A549 (cell line): Measurements from ENCODE around the gene TYK2. TPM values are rescaled to one million over a fixed set of nuclear protein-coding genes. Genes with fewer than 3 reads are reported as not detected.

ENCODE experiments used
- ATAC-seq, 2 experiments: fragments of 200-7000 bp in 1 of 2; fragments of >200 bp in 1 of 2; cut with Nextera tagmentation in 1 of 2; cut with Tn5 transposase in 1 of 2; 3 replicates each; pipeline versions ENCODE4 v1.8.0 to v1.9.1; 2018 to 2020; ENCODE audit warnings: mild to moderate bottlenecking in 1 of 2, moderate library complexity in 1 of 2
- CTCF ChIA-PET: fragments of 300-600 bp; sonication (Branson Sonifier 250); formaldehyde crosslinking; extraction: SDS; loops from one replicate; lab custom pipeline; 2021; ENCODE audit warnings: antibody characterized with exemption, inconsistent platforms; lab: Yijun Ruan, JAX
- POLR2A ChIA-PET: fragments of 350-600 bp; formaldehyde crosslinking; extraction: SDS; loops from one replicate; lab custom pipeline; 2021; ENCODE audit warnings: antibody characterized with exemption, inconsistent platforms; lab: Yijun Ruan, JAX
- DNase-seq, 2 experiments: peaks; one replicate each; pipeline versions ENCODE4 v3.0.0 to v3.0.0-alpha.2; 2011 to 2016; ENCODE audit warnings: low read depth in 1 of 2, low spot score in 1 of 2
- FAIRE-seq: peaks from 2 replicates; lab custom pipeline; 2011; peaks lifted over from hg19 to GRCh38; lab: Jason Lieb, UNC
- H3K27ac ChIP-seq, 2 experiments: fragments of >200 bp; sonication (Bioruptor Twin); formaldehyde crosslinking; 3 replicates each; pipeline ENCODE4 v1.5.1; 2016 to 2017
- H3K4me1 ChIP-seq: fragments of >200 bp; sonication (Bioruptor Twin); formaldehyde crosslinking; 3 replicates; pipeline ENCODE4 v1.6.1; 2016
- H3K4me2 ChIP-seq: fragments of >200 bp; sonication (Bioruptor Twin); formaldehyde crosslinking; 3 replicates; pipeline ENCODE4 v1.6.1; 2016
- H3K4me3 ChIP-seq: fragments of >200 bp; sonication (Bioruptor Twin); formaldehyde crosslinking; 3 replicates; pipeline ENCODE4 v1.5.1; 2016
- H3K9me3 ChIP-seq: fragments of >200 bp; sonication (Bioruptor Twin); formaldehyde crosslinking; 3 replicates; pipeline ENCODE4 v1.6.1; 2016
- ATOH8 ChIP-seq: fragments of 250-450 bp; sonication (Bioruptor Pico); IDR thresholded peaks from 2 replicates; pipeline ENCODE4 v1.5.0; 2020; ENCODE audit warnings: low read depth, mild to moderate bottlenecking, moderate library complexity
- BHLHE40 ChIP-seq: IDR thresholded peaks from 2 replicates; pipeline ENCODE4 v1.6.1; 2012; ENCODE audit warnings: low read depth, low read length, inconsistent platforms
- CEBPB ChIP-seq, 2 experiments: fragments of >200 bp in 1 of 2; sonication (Bioruptor Twin) in 1 of 2; formaldehyde crosslinking in 1 of 2; IDR thresholded peaks; 2 replicates each; pipeline ENCODE4 v1.6.1; 2012 to 2016
- CHD2 ChIP-seq: fragments of 150-350 bp; IDR thresholded peaks from 2 replicates; pipeline ENCODE4 v1.6.1; 2014; ENCODE audit warnings: low read length; ENCODE audit not compliant: partially characterized antibody
- EHF ChIP-seq: fragments of 250-450 bp; sonication (Bioruptor Pico); IDR thresholded peaks from 2 replicates; pipeline ENCODE4 v1.5.0; 2020; ENCODE audit warnings: mild to moderate bottlenecking
- HMGXB4 ChIP-seq: fragments of 250-450 bp; sonication (Bioruptor Pico); IDR thresholded peaks from 2 replicates; pipeline ENCODE4 v1.5.0; 2021; ENCODE audit warnings: mild to moderate bottlenecking, moderate library complexity, borderline replicate concordance
- JUNB ChIP-seq: fragments of >200 bp; sonication (Bioruptor Twin); formaldehyde crosslinking; IDR thresholded peaks from 2 replicates; pipeline ENCODE4 v1.6.1; 2016
- RARB ChIP-seq: fragments of 250-450 bp; sonication (Bioruptor Pico); IDR thresholded peaks from 2 replicates; pipeline ENCODE4 v1.8.0; 2021; ENCODE audit warnings: mild to moderate bottlenecking, moderate library complexity
- REST ChIP-seq: fragments of 200-600 bp; sonication (generic); IDR thresholded peaks from 2 replicates; pipeline ENCODE4 v1.6.1; 2016; ENCODE audit warnings: antibody characterized with exemption, mild to moderate bottlenecking, moderate library complexity
- SMC3 ChIP-seq: fragments of >200 bp; sonication (Bioruptor Twin); formaldehyde crosslinking; IDR thresholded peaks from 3 replicates; pipeline ENCODE4 v1.6.1; 2018; ENCODE audit warnings: inconsistent platforms
- ZFP36 ChIP-seq: fragments of 450-650 bp; IDR thresholded peaks from 2 replicates; pipeline ENCODE4 v1.6.1; 2014; ENCODE audit warnings: borderline replicate concordance; ENCODE audit not compliant: partially characterized antibody
- ZNF302 ChIP-seq: fragments of 250-450 bp; sonication (Bioruptor Pico); IDR thresholded peaks from 2 replicates; pipeline ENCODE4 v1.9.0; 2021; ENCODE audit warnings: inconsistent platforms, mild to moderate bottlenecking, moderate library complexity
- ZSCAN20 ChIP-seq: fragments of 250-450 bp; sonication (Bioruptor Pico); IDR thresholded peaks from 2 replicates; pipeline ENCODE4 v1.8.0; 2022; ENCODE audit warnings: mild to moderate bottlenecking, moderate library complexity
- WGBS: methylation state at CpG from one replicate; pipeline ENCODE4 v1.1.6; 2017; ENCODE audit errors: missing lambda C conversion rate; 5-methylcytosine and 5-hydroxymethylcytosine counted together
- polyA plus RNA-seq, 4 experiments: library from polyadenylated mRNA; depleted of rRNA in 3 of 4; stranded (reverse); fragments of >200 nt; fragmentation: RNase III in 1 of 4; extraction: RNeasy Plus Mini Kit Qiagen cat#74134 plus additional on column Dnase treatment in 1 of 4; gene quantifications; 2 replicates in 3 of 4; 3 replicates in 1 of 4; pipeline ENCODE4 v1.2.3, GENCODE V29; 2011 to 2017
- TF ChIP-seq, protein P1 (sequence below): IDR thresholded peaks from 2 replicates; pipeline ENCODE4 v1.6.1; 2012; ENCODE audit warnings: low read depth, borderline replicate concordance

Gene TYK2
- polyA plus RNA-seq, 2 of the 4 experiments (the other 2 are of a cell fraction), result 17.0 to 57.1 TPM

DNA sequence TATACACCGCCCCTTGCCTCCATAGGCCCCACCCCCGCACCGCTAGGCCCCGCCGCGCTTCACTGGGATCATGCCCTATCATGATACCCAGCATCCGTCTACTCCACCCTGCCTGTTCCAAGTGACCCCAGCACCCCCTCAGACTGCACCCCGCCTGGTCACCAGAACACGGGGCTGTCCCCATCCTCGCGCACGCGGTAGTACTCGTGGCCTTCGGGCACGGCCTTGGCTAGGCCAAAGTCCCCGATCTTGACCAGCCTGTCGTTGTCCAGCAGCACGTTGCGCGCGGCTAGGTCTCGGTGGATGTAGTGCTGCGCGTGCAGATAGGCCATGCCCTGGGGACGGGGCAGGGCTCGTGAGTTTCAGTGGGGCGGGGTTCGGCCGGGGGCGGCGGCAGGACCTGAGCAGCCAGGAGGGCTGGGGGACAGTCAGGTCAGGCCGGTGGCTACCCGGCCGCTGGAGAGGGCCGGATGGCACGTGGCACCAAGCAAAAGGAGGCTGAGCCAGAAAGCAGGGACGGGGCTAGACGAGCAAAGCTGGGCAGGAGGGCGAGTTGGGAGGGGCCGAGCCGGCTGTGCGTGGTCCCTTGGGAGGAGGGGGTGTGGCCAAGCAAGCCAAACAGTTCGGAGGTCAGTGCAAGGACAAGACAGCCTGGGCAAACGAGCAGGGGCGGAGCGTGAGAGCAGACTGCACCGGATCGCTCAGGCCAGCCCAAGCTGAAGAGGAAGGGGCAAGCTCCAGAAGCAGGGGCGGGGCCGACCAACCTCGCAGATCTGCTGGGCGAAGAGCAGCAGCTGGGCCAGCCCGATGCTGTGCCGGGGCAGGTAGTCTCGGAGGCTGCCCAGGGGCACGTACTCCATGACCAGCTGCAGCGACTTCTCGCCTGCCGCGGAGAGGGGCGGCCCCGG, 27.4 kb downstream of the TYK2 start:
- ATAC-seq, result peak; percentile 39 to 48; a peak in 4 of 6 replicates

DNA sequence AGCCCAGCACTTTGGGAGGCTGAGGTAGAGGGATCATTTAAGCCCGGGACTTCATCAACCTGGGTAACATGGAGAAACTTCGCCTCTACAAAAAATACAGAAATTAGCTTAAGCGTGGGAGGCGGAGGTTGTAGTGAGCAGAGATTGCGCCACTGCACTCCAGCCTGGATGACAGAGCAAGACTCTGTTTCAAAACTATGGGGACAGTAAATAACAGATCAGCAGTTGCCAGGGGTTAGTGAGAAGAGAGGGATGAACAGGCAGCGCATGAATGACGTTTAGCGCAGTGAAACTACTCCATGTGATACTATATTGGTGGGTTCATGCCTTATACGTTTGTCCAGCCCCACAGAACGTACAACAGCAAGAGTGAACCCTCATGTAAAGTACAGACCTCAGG, 33.9 kb downstream of the TYK2 start:
- no peaks in the 10 kb centered on the region for H3K4me1 ChIP-seq
- TF ChIP-seq BHLHE40 (no peak), ZSCAN20 (CRISPR knock-in tag) (no peak), ATOH8 (CRISPR knock-in tag) (no peak), RARB (no peak), CEBPB (IDR thresholded peaks at IDR 0.05) (0 out of 4 replicates have a peak, but pooled peaks of 1 of the 2 experiments have one; percentile 24)
- TF ChIP-seq, all 56 proteins: peak for 1
- ChIA-PET CTCF (no interaction called here), POLR2A (no interaction called here)
- Histone ChIP-seq H3K4me3 (no peak overlapping the region), H3K27ac (no peak overlapping the region), H3K4me2 (no peak overlapping the region), H3K9me3 (no peaks in the 10 kb centered on the region)
- DNase-seq (no peak), ATAC-seq (no peak), FAIRE-seq (no peak)
- 76% methylated on average over 10 of the region's 10 CpGs for WGBS

More for the DNA sequence above, 27.4 kb downstream of the TYK2 start:
- Histone ChIP-seq H3K4me3 (no peak overlapping the region), H3K9me3 (no peaks in the 10 kb centered on the region), H3K4me2 (no peak overlapping the region), H3K27ac (no peak overlapping the region), H3K4me1 (no peaks in the 10 kb centered on the region)
- ChIA-PET CTCF (interaction anchor here (1.0 kb wide), 1 partner anchor 9 kb away, joined by 3 read pairs; no protein-coding TSS in a partner anchor), POLR2A (no interaction called here)
- WGBS, result 91% methylated on average over 35 of the region's 63 CpGs
- DNase-seq (no peak), FAIRE-seq (no peak)
- no peak for TF ChIP-seq JUNB
- TF ChIP-seq ZNF302 (CRISPR knock-in tag), result no peak
- no peak for TF ChIP-seq EHF
- TF ChIP-seq, protein P1, sequence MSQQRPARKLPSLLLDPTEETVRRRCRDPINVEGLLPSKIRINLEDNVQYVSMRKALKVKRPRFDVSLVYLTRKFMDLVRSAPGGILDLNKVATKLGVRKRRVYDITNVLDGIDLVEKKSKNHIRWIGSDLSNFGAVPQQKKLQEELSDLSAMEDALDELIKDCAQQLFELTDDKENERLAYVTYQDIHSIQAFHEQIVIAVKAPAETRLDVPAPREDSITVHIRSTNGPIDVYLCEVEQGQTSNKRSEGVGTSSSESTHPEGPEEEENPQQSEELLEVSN, result no peak
- no peak for TF ChIP-seq REST
- no peak for TF ChIP-seq HMGXB4
- no peak for TF ChIP-seq CHD2
- no peak for TF ChIP-seq ZFP36
- TF ChIP-seq SMC3, result no peak
